PC-3 (cell line): ENCODE results near the gene GBP1.
"Not testable (repeated sequence)": the region's sequence is repeated elsewhere in the genome, so short reads cannot be mapped to it uniquely, and the experiment has no call there.

Experiments
- EZH2 ChIP-seq: fragments of 300-600 bp; sonication (generic); IDR thresholded peaks from one replicate; pipeline ENCODE4 v1.6.1; 2017; ENCODE audit warnings: antibody characterized with exemption, mild to moderate bottlenecking, low read length; ENCODE audit not compliant: unreplicated experiment
- EZH2phosphoT487 ChIP-seq: fragments of 300-600 bp; sonication (generic); IDR thresholded peaks from 2 replicates; pipeline ENCODE4 v1.6.1; 2018; ENCODE audit warnings: mild to moderate bottlenecking, antibody characterized with exemption, low read length, borderline replicate concordance
- TF ChIP-seq, protein P1 (sequence below): fragments of 300-600 bp; sonication (generic); conservative IDR thresholded peaks from 2 replicates; pipeline ENCODE4 v1.5.1; 2017; ENCODE audit warnings: antibody characterized with exemption, low read depth, mild to moderate bottlenecking, low read length

DNA sequence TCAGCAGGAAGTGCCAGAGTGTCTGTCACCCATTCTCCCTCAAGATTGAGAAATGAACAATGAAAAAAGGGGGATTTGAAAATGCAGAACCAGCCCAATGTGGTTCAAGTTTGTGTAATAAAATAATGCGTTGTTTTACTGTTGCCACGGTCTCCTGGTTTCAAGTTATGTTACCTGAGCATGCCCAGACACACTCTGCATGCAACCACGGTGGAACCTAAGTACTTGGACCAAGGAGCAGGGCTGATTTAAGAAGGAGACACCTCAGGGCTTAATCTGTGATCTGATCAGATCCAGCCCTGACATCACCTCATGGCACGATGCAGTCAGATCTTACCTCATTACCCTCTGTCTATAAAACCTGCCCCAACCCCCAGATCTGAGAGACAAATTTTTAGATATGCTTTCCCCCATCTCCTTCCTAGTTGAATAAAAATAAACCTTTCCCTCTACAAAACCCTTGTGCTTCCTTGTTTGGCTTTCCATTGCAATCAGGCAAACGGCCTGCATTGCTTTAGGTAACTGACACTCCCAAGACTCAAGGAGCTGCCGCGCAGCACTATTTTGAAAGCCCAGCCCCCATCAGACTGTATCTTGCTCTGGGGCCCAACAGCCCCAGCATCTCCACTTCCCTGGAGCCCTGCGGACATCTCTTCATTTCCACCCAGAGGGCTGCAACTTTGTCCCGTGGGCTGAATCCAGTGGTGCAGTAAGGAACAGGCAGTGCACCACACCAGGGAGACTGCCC is 14.9 kb downstream of the GBP1 start:
- TF ChIP-seq, protein P1, sequence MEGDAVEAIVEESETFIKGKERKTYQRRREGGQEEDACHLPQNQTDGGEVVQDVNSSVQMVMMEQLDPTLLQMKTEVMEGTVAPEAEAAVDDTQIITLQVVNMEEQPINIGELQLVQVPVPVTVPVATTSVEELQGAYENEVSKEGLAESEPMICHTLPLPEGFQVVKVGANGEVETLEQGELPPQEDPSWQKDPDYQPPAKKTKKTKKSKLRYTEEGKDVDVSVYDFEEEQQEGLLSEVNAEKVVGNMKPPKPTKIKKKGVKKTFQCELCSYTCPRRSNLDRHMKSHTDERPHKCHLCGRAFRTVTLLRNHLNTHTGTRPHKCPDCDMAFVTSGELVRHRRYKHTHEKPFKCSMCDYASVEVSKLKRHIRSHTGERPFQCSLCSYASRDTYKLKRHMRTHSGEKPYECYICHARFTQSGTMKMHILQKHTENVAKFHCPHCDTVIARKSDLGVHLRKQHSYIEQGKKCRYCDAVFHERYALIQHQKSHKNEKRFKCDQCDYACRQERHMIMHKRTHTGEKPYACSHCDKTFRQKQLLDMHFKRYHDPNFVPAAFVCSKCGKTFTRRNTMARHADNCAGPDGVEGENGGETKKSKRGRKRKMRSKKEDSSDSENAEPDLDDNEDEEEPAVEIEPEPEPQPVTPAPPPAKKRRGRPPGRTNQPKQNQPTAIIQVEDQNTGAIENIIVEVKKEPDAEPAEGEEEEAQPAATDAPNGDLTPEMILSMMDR, result not testable (repeated sequence)
- TF ChIP-seq EZH2, EZH2phosphoT487: not testable (repeated sequence)
